ENCODE data around the gene RFPL3.

The RFPL3 gene

DNA sequence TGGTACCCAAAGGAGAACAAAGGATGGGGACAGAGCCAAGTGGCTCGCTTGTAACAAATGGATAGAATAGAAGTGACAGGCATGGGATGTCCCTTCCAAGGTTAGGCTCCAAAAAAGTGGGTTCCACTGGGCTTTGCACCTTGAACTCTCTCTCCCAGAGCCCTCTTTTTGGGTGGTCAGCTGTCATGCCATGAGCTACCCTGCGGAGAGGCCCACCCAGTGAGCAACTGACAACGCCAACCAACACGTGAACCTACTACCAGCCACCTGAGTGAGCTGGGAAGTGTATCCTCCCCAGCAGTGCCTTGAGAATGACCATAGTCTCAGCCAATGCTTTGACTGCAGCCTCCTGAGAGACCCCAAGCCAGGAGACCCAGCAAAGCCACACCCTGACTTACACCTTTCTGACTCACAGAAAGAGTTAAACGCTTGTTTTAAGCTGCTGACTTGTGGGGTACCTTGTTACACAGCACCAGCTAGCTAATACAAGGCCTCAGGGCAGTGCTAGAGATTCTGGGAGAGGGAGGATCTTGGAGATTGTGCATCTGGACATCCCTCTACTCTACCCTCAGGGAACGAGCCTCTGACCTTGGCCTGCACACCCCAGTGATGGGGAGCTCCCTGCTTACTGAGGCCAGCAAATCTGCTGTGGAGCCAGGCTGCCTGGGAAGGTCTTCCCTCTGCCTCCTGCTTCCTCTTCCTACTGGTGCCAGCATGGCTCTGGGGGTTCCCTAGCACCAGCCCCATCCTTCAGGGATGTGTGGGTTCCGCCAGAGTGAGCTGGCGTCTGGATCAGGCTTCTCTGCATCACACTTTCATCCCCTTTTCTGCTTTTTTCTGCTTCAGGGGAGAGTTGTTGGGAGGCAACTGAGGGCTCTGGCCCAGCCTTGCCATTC is 29.1 kb upstream of the RFPL3 start:
- Histone ChIP-seq H3K9me3 (replicated peaks in 1 of 11) (no peaks in the 10 kb centered on the region), H3K4me2 (no peak overlapping the region)

GRCh38 chr22:32329202-32329645 is 28.4 kb upstream of the RFPL3 start:
- Histone ChIP-seq H3K9ac (no peak overlapping the region), H3K4me1 (no peaks in the 10 kb centered on the region), H3K9me3 (replicated peaks in 1 of 11) (no peaks in the 10 kb centered on the region), H4K20me1 (no peaks in the 10 kb centered on the region), H3K4me3 (no peak overlapping the region), H3K27me3 (no peaks in the 10 kb centered on the region), H3K36me3 (no peaks in the 10 kb centered on the region), H3K4me2 (no peak overlapping the region), H3K27ac (no peak overlapping the region)
- no peak for TF ChIP-seq Cebpa-rat (IDR thresholded peaks at IDR 0.05)

More for the DNA sequence above, 29.1 kb upstream of the RFPL3 start:
- TF ChIP-seq Cebpa-rat (IDR thresholded peaks at IDR 0.05) = no peak
- Histone ChIP-seq H3K4me1 (no peaks in the 10 kb centered on the region), H3K4me3 (no peak overlapping the region), H3K27ac (no peak overlapping the region), H4K20me1 (no peaks in the 10 kb centered on the region), H3K36me3 (no peaks in the 10 kb centered on the region), H3K9ac (no peak overlapping the region), H3K27me3 (no peaks in the 10 kb centered on the region)

DNA sequence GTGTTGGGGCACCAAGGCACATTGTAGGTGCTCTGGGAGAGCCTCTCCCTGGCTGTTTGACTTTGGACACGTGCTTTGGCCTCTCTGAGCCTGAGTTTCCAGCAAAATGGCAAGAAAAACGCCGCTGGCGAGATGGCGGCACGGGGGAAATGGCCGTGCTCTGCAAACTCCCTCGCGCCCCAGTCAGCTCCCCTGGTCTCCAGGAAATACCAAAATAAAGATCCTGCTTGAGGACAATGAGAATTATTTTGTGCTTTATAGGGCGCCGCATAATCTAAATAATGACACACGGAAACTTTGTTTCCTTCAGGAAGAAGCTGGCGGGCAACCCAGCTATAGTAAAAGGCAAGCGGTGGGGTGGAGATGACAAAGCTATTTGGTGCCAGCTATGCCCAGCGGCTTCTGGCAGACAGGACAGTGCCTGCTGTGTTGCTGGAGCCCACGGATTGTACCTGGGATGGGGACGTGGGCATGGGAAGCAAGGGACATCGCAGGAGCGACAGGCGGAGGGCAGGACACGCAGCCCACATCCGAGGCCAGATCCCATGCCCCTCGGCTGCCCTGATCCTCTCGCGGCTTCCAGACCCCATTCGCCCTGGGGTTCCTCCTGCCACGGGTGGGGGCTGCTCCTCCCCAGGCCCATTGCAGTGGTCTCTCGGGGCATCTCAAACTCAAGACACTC is 26.3 kb upstream of the RFPL3 start:
- H3K4me2 ChIP-seq = no peak overlapping the region
- no peak overlapping the region for H3K9ac ChIP-seq
- no peaks in the 10 kb centered on the region for H4K20me1 ChIP-seq
- H3K27me3 ChIP-seq = no peaks in the 10 kb centered on the region
- no peak overlapping the region for H3K27ac ChIP-seq
- H3K4me3 ChIP-seq = no peak overlapping the region
- H3K9me3 ChIP-seq (replicated peaks in 1 of 11) = no peaks in the 10 kb centered on the region
- H3K36me3 ChIP-seq = no peaks in the 10 kb centered on the region
- H3K4me1 ChIP-seq = no peaks in the 10 kb centered on the region
- TF ChIP-seq Cebpa-rat (IDR thresholded peaks at IDR 0.05) = no peak

- Histone ChIP-seq H4K20me1 (no peaks in the 10 kb centered on the region), H3K9me3 (replicated peaks in 1 of 11) (no peaks in the 10 kb centered on the region), H3K4me1 (no peaks in the 10 kb centered on the region), H3K9ac (no peak overlapping the region), H3K36me3 (no peaks in the 10 kb centered on the region), H3K27ac (no peak overlapping the region), H3K4me3 (no peak overlapping the region), H3K4me2 (no peak overlapping the region), H3K27me3 (no peaks in the 10 kb centered on the region)
- no peak for TF ChIP-seq Cebpa-rat (IDR thresholded peaks at IDR 0.05)
Measured at GRCh38 chr22:32331918-32332725, 25.5 kb upstream of the RFPL3 start.

GRCh38 chr22:32333141-32333768 is 24.4 kb upstream of the RFPL3 start:
- no peaks in the 10 kb centered on the region for H3K9me3 ChIP-seq (replicated peaks in 1 of 11)
- no peaks in the 10 kb centered on the region for H3K27me3 ChIP-seq
- no peaks in the 10 kb centered on the region for H3K4me1 ChIP-seq
- no peak overlapping the region for H3K4me3 ChIP-seq
- H3K4me2 ChIP-seq = no peak overlapping the region
- no peak overlapping the region for H3K27ac ChIP-seq
- H4K20me1 ChIP-seq = no peaks in the 10 kb centered on the region
- H3K36me3 ChIP-seq = no peaks in the 10 kb centered on the region
- no peak overlapping the region for H3K9ac ChIP-seq
- no peak for TF ChIP-seq Cebpa-rat (IDR thresholded peaks at IDR 0.05)

GRCh38 chr22:32333769-32334659 is 23.7 kb upstream of the RFPL3 start:
- H3K4me1 ChIP-seq = no peaks in the 10 kb centered on the region
- TF ChIP-seq Cebpa-rat (IDR thresholded peaks at IDR 0.05) = no peak
- H3K27me3 ChIP-seq = no peaks in the 10 kb centered on the region
- H4K20me1 ChIP-seq = no peaks in the 10 kb centered on the region
- no peak overlapping the region for H3K9ac ChIP-seq
- no peak overlapping the region for H3K4me3 ChIP-seq
- H3K9me3 ChIP-seq (replicated peaks in 1 of 11) = no peaks in the 10 kb centered on the region
- no peak overlapping the region for H3K27ac ChIP-seq
- no peak overlapping the region for H3K4me2 ChIP-seq
- H3K36me3 ChIP-seq = no peaks in the 10 kb centered on the region

GRCh38 chr22:32334660-32335365 is 22.9 kb upstream of the RFPL3 start:
- no peaks in the 10 kb centered on the region for H3K27me3 ChIP-seq
- H4K20me1 ChIP-seq = no peaks in the 10 kb centered on the region
- H3K9me3 ChIP-seq (replicated peaks in 1 of 11) = no peaks in the 10 kb centered on the region
- H3K4me1 ChIP-seq = no peaks in the 10 kb centered on the region
- TF ChIP-seq Cebpa-rat (IDR thresholded peaks at IDR 0.05) = no peak
- no peak overlapping the region for H3K27ac ChIP-seq
- H3K36me3 ChIP-seq = no peaks in the 10 kb centered on the region
- no peak overlapping the region for H3K4me3 ChIP-seq
- no peak overlapping the region for H3K4me2 ChIP-seq
- no peak overlapping the region for H3K9ac ChIP-seq

DNA sequence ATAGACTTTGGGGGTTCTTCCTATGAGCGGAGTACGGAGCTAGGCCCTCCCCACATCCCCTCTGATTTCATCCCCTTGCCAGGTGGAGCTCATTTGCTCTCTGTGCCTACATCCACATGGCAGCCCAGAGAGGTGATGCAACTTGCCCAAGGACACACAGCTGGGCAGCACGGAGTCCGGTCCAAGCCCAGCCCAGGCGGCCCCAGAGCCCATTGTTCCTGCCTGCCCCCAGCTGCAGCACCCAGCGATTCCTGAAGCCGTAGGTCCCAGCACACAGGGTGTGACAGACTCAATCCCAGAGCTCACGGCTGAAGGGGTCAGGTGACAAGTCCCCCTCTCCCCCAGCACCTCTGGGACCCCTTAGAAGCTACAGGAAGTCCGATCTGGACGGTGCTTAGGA is 22.2 kb upstream of the RFPL3 start:
- no peak for TF ChIP-seq Cebpa-rat (IDR thresholded peaks at IDR 0.05)
- Histone ChIP-seq H3K4me2 (no peak overlapping the region), H3K4me3 (no peak overlapping the region), H3K27me3 (no peaks in the 10 kb centered on the region), H3K27ac (no peak overlapping the region), H3K4me1 (peaks cover 0 to 6% (median 0%) of the 10 kb centered on the region in 10 experiments; a peak in 1 of 20 replicates), H3K9me3 (replicated peaks in 1 of 11) (no peaks in the 10 kb centered on the region), H4K20me1 (no peaks in the 10 kb centered on the region), H3K36me3 (no peaks in the 10 kb centered on the region), H3K9ac (no peak overlapping the region)

All from BLaER1 treated with 17β-estradiol and CSF1 and Interleukin-3, amounts not matched to agents 10 nM and 100 nM (cell line).